Gastroesophageal sphincter (tissue), 2 donors: Measurements from ENCODE around the gene U2AF2.

Experiments
- POLR2A ChIP-seq, 2 donors: fragments of 450-650 bp; IDR thresholded peaks; one replicate each; pipeline ENCODE4 v1.6.1; 2017; ENCODE audit warnings: antibody characterized with exemption in 2 of 2, mild to moderate bottlenecking in 2 of 2, moderate library complexity in 1 of 2
- POLR2AphosphoS5 ChIP-seq: sonication (generic); formaldehyde crosslinking; IDR thresholded peaks from one replicate; pipeline ENCODE4 v1.6.1; 2017; ENCODE audit warnings: antibody characterized with exemption

- TF ChIP-seq POLR2AphosphoS5 = no peak
- no peak for TF ChIP-seq POLR2A (IDR thresholded peaks at IDR 0.05)
Observed at GRCh38 chr19:55679343-55680257, 24.8 kb downstream of the U2AF2 start.
